Bronchial smooth muscle cell (primary cell): ENCODE measurements around the gene AUTS2. TPM values are rescaled to one million over a fixed set of nuclear protein-coding genes. Genes with fewer than 3 reads are reported as not detected.

Source experiments
- total RNA-seq: library from RNA; depleted of rRNA; stranded (reverse); fragments of >200 nt; gene quantifications from 2 replicates; pipeline ENCODE4 v1.2.1, GENCODE V29; 2014

AUTS2 gene
- total RNA-seq, result 1.9 and 2.2 TPM in 2 replicates

GRCh38 chr7:69598081-69598486, at the start of gene AUTS2:
TSS of gene AUTS2 (plus strand) at chr7:69598475. CDS start at chr7:69599654, 1,179 bp downstream.

